HepG2 (cell line): ENCODE data around the gene ZBTB4. TPM values are rescaled to one million over a fixed set of nuclear protein-coding genes. Genes with fewer than 3 reads are reported as not detected.
A peak's percentile ranks its signal among the peaks of the same experiment; 100 is the strongest.

Experiments used
- HNF4A ChIP-seq: sonication (generic); formaldehyde crosslinking; IDR thresholded peaks from 2 replicates; pipeline ENCODE4 v1.4.0; 2020; ENCODE audit warnings: missing genetic modification reagents
- HNF4G ChIP-seq, 2 experiments: sonication (generic) in 1 of 2; formaldehyde crosslinking in 1 of 2; IDR thresholded peaks; 2 replicates each; pipeline versions ENCODE4 v1.4.0 to v1.6.1; 2011 to 2020; ENCODE audit warnings: borderline replicate concordance in 2 of 2, low read depth in 2 of 2, mild to moderate bottlenecking in 2 of 2, low read length in 1 of 2, missing genetic modification reagents in 1 of 2, moderate library complexity in 1 of 2
- NR2F1 ChIP-seq, 2 experiments: fragments of 450-650 bp in 1 of 2; formaldehyde crosslinking in 1 of 2; IDR thresholded peaks; 2 replicates each; pipeline versions ENCODE4 v1.5.0 to v1.6.1; 2016 to 2020; ENCODE audit warnings: mild to moderate bottlenecking in 1 of 2, missing compliant biosample characterization in 1 of 2, missing genetic modification reagents in 1 of 2, moderate library complexity in 1 of 2
- PAF1 ChIP-seq: IDR thresholded peaks from 2 replicates; pipeline ENCODE4 v1.6.1; 2016; ENCODE audit warnings: missing genetic modification reagents, missing compliant biosample characterization
- POLR2A ChIP-seq, 2 experiments: IDR thresholded peaks; 2 replicates each; pipeline ENCODE4 v1.6.1; 2011; ENCODE audit warnings: low read depth in 2 of 2, low read length in 2 of 2, mild to moderate bottlenecking in 1 of 2, moderate library complexity in 1 of 2; ENCODE audit not compliant: insufficient read depth in 1 of 2
- RBFOX2 ChIP-seq: fragments of 200-400 bp; formaldehyde crosslinking; IDR thresholded peaks from 2 replicates; pipeline ENCODE4 v1.6.1; 2017; ENCODE audit warnings: low read depth, mild to moderate bottlenecking, low read length
- RBM22 ChIP-seq: fragments of 200-400 bp; formaldehyde crosslinking; optimal IDR thresholded peaks from 2 replicates; pipeline ENCODE3; 2017; ENCODE audit warnings: mild to moderate bottlenecking, low read length, moderate library complexity
- SATB2 ChIP-seq: sonication (generic); formaldehyde crosslinking; IDR thresholded peaks from 2 replicates; pipeline ENCODE4 v1.5.0; 2020; ENCODE audit warnings: missing genetic modification reagents
- SP4 ChIP-seq: sonication (generic); formaldehyde crosslinking; IDR thresholded peaks from 2 replicates; pipeline ENCODE4 v1.8.1; 2023; ENCODE audit warnings: mild to moderate bottlenecking, missing genetic modification reagents
- SP5 ChIP-seq: IDR thresholded peaks from 2 replicates; pipeline ENCODE4 v1.6.1; 2016; ENCODE audit warnings: low read depth, borderline replicate concordance
- YY1 ChIP-seq: IDR thresholded peaks from 2 replicates; pipeline ENCODE4 v1.6.1; 2011; ENCODE audit warnings: low read length, low read depth, moderate library complexity, mild to moderate bottlenecking; ENCODE audit not compliant: insufficient read depth, insufficient replicate concordance
- ZFP37 ChIP-seq: sonication (generic); formaldehyde crosslinking; IDR thresholded peaks from 2 replicates; pipeline ENCODE4 v1.4.0; 2020; ENCODE audit warnings: missing genetic modification reagents, borderline replicate concordance
- ZNF256 ChIP-seq: sonication (generic); formaldehyde crosslinking; conservative IDR thresholded peaks from 2 replicates; pipeline ENCODE4 v1.4.0; 2020; ENCODE audit warnings: missing genetic modification reagents
- ZNF296 ChIP-seq: sonication (generic); formaldehyde crosslinking; conservative IDR thresholded peaks from 2 replicates; pipeline ENCODE4 v1.5.0; 2020; ENCODE audit warnings: mild to moderate bottlenecking, missing genetic modification reagents
- ZNF430 ChIP-seq: sonication (generic); formaldehyde crosslinking; IDR thresholded peaks from 2 replicates; pipeline ENCODE4 v1.9.0; 2021; ENCODE audit warnings: mild to moderate bottlenecking, missing genetic modification reagents
- ZNF564 ChIP-seq: sonication (generic); formaldehyde crosslinking; IDR thresholded peaks from 2 replicates; pipeline ENCODE4 v1.8.1; 2023; ENCODE audit warnings: mild to moderate bottlenecking, missing genetic modification reagents
- ZNF598 ChIP-seq: sonication (generic); formaldehyde crosslinking; IDR thresholded peaks from 2 replicates; pipeline ENCODE4 v1.5.1; 2020; ENCODE audit warnings: mild to moderate bottlenecking, missing genetic modification reagents, borderline replicate concordance
- polyA plus RNA-seq, 8 experiments: library from polyadenylated mRNA; depleted of rRNA in 3 of 8; stranded (reverse) in 7 of 8; unstranded in 1 of 8; fragments of >200 nt; fragmentation: Illumina TruSeq in 4 of 8; extraction: Trizol in 4 of 8; gene quantifications; 2 replicates each; pipeline versions ENCODE4 v1.2.1 to v1.2.3, GENCODE V29; 2011 to 2016; ENCODE audit warnings: low read depth in 4 of 8, missing spikeins in 1 of 8, mixed read lengths in 1 of 8; ENCODE audit not compliant: insufficient read depth in 1 of 8
- total RNA-seq, 5 experiments: library from RNA; depleted of rRNA; stranded (reverse); fragments of >200 nt; fragmentation: Illumina TruSeq; extraction: Trizol; gene quantifications; 2 replicates each; pipeline ENCODE4 v1.2.3, GENCODE V29; 2016; ENCODE audit warnings: low read depth in 1 of 5
- TF ChIP-seq, protein P1 (sequence below): IDR thresholded peaks from 2 replicates; pipeline ENCODE4 v1.6.1; 2016; ENCODE audit warnings: missing compliant biosample characterization, missing genetic modification reagents, borderline replicate concordance
- TF ChIP-seq, protein P2 (sequence below): sonication (generic); formaldehyde crosslinking; IDR thresholded peaks from 2 replicates; pipeline ENCODE4 v1.4.0; 2020; ENCODE audit warnings: mild to moderate bottlenecking, missing genetic modification reagents
- TF ChIP-seq, protein P3 (sequence below): sonication (generic); formaldehyde crosslinking; IDR thresholded peaks from 2 replicates; pipeline ENCODE4 v1.4.0; 2020; ENCODE audit warnings: mild to moderate bottlenecking, missing genetic modification reagents

Gene ZBTB4
- total and polyA plus RNA-seq, 2 of the 13 experiments (the other 11 are each of a cell fraction or from before 2014, with no cell fraction given) = 4.3 to 7.4 TPM

DNA sequence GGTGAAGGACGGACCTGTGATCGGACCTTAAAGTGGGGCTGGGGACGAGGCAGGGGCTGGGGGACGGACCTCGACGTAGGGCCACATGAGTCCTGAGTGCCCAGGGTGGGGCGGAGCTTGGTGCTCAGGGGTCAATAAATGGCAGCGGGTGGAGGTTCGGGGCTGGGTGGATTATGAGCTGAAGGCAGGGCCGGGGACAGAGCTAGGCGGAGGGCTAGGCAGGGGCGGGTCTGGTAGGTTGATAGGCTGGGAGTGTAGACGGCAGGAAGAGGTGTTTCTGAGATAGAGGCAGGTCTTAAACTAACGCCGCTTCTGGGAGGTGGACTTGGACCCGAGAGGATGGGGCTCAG is 33.8 kb downstream of the ZBTB4 start (continued):
- TF ChIP-seq, protein P1, sequence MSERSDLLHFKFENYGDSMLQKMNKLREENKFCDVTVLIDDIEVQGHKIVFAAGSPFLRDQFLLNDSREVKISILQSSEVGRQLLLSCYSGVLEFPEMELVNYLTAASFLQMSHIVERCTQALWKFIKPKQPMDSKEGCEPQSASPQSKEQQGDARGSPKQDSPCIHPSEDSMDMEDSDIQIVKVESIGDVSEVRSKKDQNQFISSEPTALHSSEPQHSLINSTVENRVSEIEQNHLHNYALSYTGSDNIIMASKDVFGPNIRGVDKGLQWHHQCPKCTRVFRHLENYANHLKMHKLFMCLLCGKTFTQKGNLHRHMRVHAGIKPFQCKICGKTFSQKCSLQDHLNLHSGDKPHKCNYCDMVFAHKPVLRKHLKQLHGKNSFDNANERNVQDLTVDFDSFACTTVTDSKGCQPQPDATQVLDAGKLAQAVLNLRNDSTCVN (CRISPR knock-in tag) = no peak
- no peak for TF ChIP-seq SATB2 (CRISPR knock-in tag)
- TF ChIP-seq, protein P2, sequence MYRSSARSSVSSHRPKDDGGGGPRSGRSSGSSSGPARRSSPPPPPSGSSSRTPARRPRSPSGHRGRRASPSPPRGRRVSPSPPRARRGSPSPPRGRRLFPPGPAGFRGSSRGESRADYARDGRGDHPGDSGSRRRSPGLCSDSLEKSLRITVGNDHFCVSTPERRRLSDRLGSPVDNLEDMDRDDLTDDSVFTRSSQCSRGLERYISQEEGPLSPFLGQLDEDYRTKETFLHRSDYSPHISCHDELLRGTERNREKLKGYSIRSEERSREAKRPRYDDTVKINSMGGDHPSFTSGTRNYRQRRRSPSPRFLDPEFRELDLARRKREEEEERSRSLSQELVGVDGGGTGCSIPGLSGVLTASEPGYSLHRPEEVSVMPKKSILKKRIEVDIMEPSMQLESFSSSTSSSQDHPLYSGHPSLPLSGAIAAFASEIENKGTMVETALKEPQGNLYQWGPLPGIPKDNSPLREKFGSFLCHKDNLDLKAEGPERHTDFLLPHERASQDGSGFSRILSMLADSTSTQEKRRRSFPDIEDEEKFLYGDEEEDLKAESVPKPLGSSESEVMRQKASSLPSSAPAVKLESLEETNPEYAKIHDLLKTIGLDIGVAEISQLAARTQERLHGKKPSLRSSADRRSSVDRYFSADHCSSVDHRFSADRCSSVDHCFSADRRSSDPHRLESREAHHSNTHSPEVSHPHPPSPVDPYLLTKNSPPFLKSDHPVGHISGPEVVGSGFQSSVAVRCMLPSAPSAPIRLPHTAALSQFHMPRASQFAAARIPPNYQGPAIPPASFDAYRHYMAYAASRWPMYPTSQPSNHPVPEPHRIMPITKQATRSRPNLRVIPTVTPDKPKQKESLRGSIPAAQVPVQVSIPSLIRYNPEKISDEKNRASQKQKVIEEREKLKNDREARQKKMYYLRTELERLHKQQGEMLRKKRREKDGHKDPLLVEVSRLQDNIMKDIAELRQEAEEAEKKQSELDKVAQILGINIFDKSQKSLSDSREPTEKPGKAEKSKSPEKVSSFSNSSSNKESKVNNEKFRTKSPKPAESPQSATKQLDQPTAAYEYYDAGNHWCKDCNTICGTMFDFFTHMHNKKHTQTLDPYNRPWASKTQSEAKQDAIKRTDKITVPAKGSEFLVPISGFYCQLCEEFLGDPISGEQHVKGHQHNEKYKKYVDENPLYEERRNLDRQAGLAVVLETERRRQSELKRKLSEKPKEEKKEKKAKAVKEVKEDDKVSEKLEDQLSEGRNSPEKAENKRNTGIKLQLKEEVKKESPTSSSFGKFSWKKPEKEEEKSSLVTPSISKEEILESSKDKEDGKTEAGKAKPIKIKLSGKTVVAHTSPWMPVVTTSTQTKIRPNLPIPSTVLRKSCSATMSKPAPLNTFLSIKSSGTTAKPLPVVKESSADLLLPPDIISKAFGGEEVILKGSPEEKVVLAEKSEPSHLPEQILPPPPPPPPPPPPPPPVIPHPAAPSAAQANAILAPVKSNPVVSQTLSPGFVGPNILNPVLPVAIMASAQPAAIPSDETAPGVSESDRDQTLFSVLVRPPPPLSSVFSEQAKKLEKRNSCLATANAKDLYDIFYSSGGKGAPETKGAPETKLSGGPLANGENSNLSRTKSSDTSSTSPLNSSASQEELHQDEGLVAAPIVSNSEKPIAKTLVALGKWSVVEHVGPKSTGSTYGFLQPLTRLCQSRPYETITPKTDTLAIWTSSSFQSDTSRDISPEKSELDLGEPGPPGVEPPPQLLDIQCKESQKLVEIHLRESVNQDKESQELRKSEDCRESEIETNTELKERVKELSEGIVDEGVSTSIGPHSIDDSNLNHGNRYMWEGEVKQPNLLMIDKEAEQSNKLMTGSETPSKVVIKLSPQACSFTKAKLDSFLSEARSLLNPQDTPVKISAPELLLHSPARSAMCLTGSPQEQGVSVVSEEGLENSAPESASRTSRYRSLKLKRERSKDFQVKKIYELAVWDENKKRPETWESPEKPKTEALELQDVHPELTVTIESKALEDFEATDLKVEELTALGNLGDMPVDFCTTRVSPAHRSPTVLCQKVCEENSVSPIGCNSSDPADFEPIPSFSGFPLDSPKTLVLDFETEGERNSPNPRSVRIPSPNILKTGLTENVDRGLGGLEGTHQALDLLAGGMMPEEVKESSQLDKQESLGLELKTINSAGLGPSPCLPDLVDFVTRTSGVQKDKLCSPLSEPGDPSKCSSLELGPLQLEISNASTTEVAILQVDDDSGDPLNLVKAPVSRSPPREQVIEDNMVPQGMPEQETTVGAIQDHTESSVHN (CRISPR knock-in tag) = no peak
- peak; percentile 41; the same call in 1 of the 2 replicates for TF ChIP-seq ZNF256 (CRISPR knock-in tag)
- 0 out of 2 replicates have a peak, but pooled peaks have one; percentile 34 for TF ChIP-seq ZNF564 (CRISPR knock-in tag)
- TF ChIP-seq, protein P3, sequence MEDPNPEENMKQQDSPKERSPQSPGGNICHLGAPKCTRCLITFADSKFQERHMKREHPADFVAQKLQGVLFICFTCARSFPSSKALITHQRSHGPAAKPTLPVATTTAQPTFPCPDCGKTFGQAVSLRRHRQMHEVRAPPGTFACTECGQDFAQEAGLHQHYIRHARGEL (CRISPR knock-in tag) = no peak
- TF ChIP-seq ZNF430 = peak; percentile 41; the same call in 1 of the 2 replicates
- 0 out of 2 replicates have a peak, but pooled peaks have one; percentile 31 for TF ChIP-seq ZFP37 (CRISPR knock-in tag)
- 0 out of 2 replicates have a peak, but pooled peaks have one; percentile 28 for TF ChIP-seq RBFOX2
- 0 out of 2 replicates have a peak, but pooled peaks have one; percentile 11 for TF ChIP-seq ZNF598 (CRISPR knock-in tag)
- TF ChIP-seq RBM22 = no peak
- TF ChIP-seq PAF1 = no peak
- peak; percentile 66; the same call in 1 of the 2 replicates for TF ChIP-seq ZNF296 (CRISPR knock-in tag)
- TF ChIP-seq HNF4A (CRISPR knock-in tag) = peak; percentile 34; the same call in 1 of the 2 replicates
- 0 out of 2 replicates have a peak, but pooled peaks have one; percentile 4 for TF ChIP-seq HNF4G (IDR thresholded peaks at IDR 0.05; ENCODE audit: borderline replicate concordance, low read depth, low read length)
- TF ChIP-seq HNF4G (CRISPR knock-in tag; IDR thresholded peaks at IDR 0.05; ENCODE audit: borderline replicate concordance, low read depth) = peak; percentile 60
- peak; percentile 4; the same call in 1 of the 2 replicates for TF ChIP-seq SP4
- no peak for TF ChIP-seq NR2F1 (CRISPR knock-in tag; IDR thresholded peaks at IDR 0.05)
- 0 out of 4 replicates have a peak, but pooled peaks of 1 of the 2 experiments have one; percentile 44 for TF ChIP-seq POLR2A (IDR thresholded peaks at IDR 0.05; ENCODE audit: insufficient read depth in 1 of 2, low read depth in 2 of 2, low read length in 2 of 2)
- TF ChIP-seq SP5 (CRISPR knock-in tag) = peak; percentile 8
- peak; percentile 21 for TF ChIP-seq YY1
